ENCODE measurements around the gene TBATA. TPM values are rescaled to one million over a fixed set of nuclear protein-coding genes. Genes with fewer than 3 reads are reported as not detected.

Gene TBATA
- total RNA-seq, 1 experiment from 2014 or later = not detected

- intact Hi-C loops (cut with micrococcal nuclease; ENCODE audit: unreplicated experiment) = no loop called here
- CTCF ChIA-PET = no interaction called here
- no peak overlapping the region for H3K27ac ChIP-seq (ENCODE audit: low read depth, low read length, poor library complexity, severe bottlenecking)
- no peaks in the 10 kb centered on the region for H3K27me3 ChIP-seq (replicated peaks; ENCODE audit: insufficient read depth, low read depth, low read length, poor library complexity)
- peaks cover 4% of the 10 kb centered on the region for H3K9me3 ChIP-seq (ENCODE audit: low read depth, low read length, poor library complexity, severe bottlenecking)
- DNase-seq (ENCODE audit: low spot score) = no peak
- H3K36me3 ChIP-seq (ENCODE audit: insufficient read depth, low read length, poor library complexity, severe bottlenecking) = no peaks in the 10 kb centered on the region
- no peak overlapping the region for H3K4me3 ChIP-seq (ENCODE audit: low read depth, low read length, poor library complexity, severe bottlenecking)
- TF ChIP-seq, protein P1, sequence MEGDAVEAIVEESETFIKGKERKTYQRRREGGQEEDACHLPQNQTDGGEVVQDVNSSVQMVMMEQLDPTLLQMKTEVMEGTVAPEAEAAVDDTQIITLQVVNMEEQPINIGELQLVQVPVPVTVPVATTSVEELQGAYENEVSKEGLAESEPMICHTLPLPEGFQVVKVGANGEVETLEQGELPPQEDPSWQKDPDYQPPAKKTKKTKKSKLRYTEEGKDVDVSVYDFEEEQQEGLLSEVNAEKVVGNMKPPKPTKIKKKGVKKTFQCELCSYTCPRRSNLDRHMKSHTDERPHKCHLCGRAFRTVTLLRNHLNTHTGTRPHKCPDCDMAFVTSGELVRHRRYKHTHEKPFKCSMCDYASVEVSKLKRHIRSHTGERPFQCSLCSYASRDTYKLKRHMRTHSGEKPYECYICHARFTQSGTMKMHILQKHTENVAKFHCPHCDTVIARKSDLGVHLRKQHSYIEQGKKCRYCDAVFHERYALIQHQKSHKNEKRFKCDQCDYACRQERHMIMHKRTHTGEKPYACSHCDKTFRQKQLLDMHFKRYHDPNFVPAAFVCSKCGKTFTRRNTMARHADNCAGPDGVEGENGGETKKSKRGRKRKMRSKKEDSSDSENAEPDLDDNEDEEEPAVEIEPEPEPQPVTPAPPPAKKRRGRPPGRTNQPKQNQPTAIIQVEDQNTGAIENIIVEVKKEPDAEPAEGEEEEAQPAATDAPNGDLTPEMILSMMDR (conservative IDR thresholded peaks at IDR 0.05; ENCODE audit: low read depth, low read length) = no peak
- no peak for TF ChIP-seq EZH2 (IDR thresholded peaks at IDR 0.05; ENCODE audit: borderline replicate concordance, low read depth, low read length, poor library complexity, severe bottlenecking)
- H3K4me1 ChIP-seq (ENCODE audit: insufficient read depth, low read length, poor library complexity, severe bottlenecking) = no peaks in the 10 kb centered on the region
- POLR2A ChIA-PET (ENCODE audit: low non-redundant PET) = no interaction called here
- no TSS peak for BruUV-seq (replicated peaks)
Observed at GRCh38 chr10:70765794-70766594, 19.2 kb downstream of the TBATA start.

DNA sequence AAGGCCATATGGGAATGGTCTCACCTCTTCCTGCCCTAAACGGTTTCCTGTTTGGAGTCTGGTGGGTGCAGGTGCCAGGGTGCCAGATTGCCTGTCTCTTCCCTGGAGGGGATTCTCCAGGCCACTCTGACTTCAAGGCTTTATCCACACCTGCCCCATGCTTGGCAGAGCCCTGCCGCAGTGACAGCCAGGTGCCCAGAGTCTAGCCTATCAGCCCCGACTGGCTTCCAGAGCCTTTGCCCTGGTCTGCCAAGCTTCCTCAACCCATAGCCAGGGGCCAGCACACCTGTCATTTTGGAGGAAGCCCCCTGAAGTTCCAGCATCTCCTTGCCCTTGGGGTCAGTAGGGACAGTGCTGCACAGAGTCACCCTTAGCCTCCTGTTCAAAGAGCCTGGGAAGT, 21.6 kb downstream of the TBATA start:
- Histone ChIP-seq H3K4me1 (ENCODE audit: insufficient read depth, low read length, poor library complexity, severe bottlenecking) (peaks cover 11% of the 10 kb centered on the region), H3K4me3 (ENCODE audit: low read depth, low read length, poor library complexity, severe bottlenecking) (no peak overlapping the region), H3K36me3 (ENCODE audit: insufficient read depth, low read length, poor library complexity, severe bottlenecking) (no peaks in the 10 kb centered on the region), H3K27ac (ENCODE audit: low read depth, low read length, poor library complexity, severe bottlenecking) (no peak overlapping the region), H3K9me3 (ENCODE audit: low read depth, low read length, poor library complexity, severe bottlenecking) (peaks cover 4% of the 10 kb centered on the region), H3K27me3 (replicated peaks; ENCODE audit: insufficient read depth, low read depth, low read length, poor library complexity) (no peaks in the 10 kb centered on the region)
- no peak for TF ChIP-seq EZH2 (IDR thresholded peaks at IDR 0.05; ENCODE audit: borderline replicate concordance, low read depth, low read length, poor library complexity, severe bottlenecking)
- TF ChIP-seq, protein P1 (conservative IDR thresholded peaks at IDR 0.05; ENCODE audit: low read depth, low read length) = no peak
- POLR2A ChIA-PET (ENCODE audit: low non-redundant PET) = no interaction called here
- intact Hi-C loops (cut with micrococcal nuclease; ENCODE audit: unreplicated experiment) = no loop called here
- DNase-seq (ENCODE audit: low spot score) = no peak
- BruUV-seq (replicated peaks) = no TSS peak
- CTCF ChIA-PET = no interaction called here

DNA sequence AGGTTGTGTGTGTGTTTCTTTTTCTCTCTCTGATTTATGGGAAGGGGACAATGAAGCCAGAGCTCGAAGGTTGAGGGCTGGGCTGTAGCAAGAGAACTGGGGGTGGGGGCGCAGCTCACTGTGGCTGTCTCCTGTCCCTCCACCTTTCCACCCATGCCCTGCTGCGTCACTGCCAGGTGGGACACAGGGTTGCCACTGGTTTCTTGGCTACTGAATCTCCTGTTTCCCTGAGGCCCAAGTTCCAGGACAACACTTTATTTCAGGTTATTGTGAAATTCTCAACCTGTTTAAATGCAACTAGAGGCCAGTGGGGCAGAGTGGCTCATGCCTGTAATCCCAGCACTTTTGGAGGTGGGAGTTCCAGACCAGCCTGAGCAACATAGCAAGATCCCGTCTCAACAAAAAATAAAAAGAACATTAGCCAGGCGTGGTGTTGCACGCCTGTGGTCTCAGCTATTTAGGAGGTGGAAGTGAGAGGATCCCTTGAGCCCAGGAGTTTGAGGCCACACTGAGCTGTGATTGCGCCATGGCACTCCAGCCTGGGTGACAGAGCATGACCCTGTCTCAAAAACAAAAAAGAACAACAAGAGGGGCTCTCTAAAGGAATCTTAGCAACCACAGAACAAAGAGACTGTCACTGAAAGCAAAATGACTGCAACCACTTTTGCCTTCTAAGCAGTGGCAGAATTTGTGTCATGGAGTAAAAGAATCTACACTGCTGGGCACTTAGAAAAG, 22.6 kb downstream of the TBATA start:
- Histone ChIP-seq H3K27ac (ENCODE audit: low read depth, low read length, poor library complexity, severe bottlenecking) (no peak overlapping the region), H3K4me1 (ENCODE audit: insufficient read depth, low read length, poor library complexity, severe bottlenecking) (peaks cover 11% of the 10 kb centered on the region), H3K9me3 (ENCODE audit: low read depth, low read length, poor library complexity, severe bottlenecking) (peaks cover 4% of the 10 kb centered on the region), H3K36me3 (ENCODE audit: insufficient read depth, low read length, poor library complexity, severe bottlenecking) (no peaks in the 10 kb centered on the region), H3K27me3 (replicated peaks; ENCODE audit: insufficient read depth, low read depth, low read length, poor library complexity) (no peaks in the 10 kb centered on the region), H3K4me3 (ENCODE audit: low read depth, low read length, poor library complexity, severe bottlenecking) (no peak overlapping the region)
- no TSS peak for BruUV-seq (replicated peaks)
- ChIA-PET CTCF (no interaction called here), POLR2A (ENCODE audit: low non-redundant PET) (no interaction called here)
- TF ChIP-seq, protein P1 (conservative IDR thresholded peaks at IDR 0.05; ENCODE audit: low read depth, low read length) = no peak
- TF ChIP-seq EZH2 (IDR thresholded peaks at IDR 0.05; ENCODE audit: borderline replicate concordance, low read depth, low read length, poor library complexity, severe bottlenecking) = no peak
- intact Hi-C loops (cut with micrococcal nuclease; ENCODE audit: unreplicated experiment) = no loop called here
- no peak for DNase-seq (ENCODE audit: low spot score)
